Ovary (tissue), 3 donors: Measurements from ENCODE around the gene GMNN.

Source experiments
- CTCF ChIP-seq, 3 donors: fragments of 450-650 bp in 2 of 3; fragments of 200-600 bp in 1 of 3; IDR thresholded peaks; one replicate each; pipeline versions ENCODE4 v1.5.1 to v1.8.0; 2016 to 2022; ENCODE audit warnings: antibody characterized with exemption in 3 of 3, mild to moderate bottlenecking in 1 of 3
- EP300 ChIP-seq: sonication (generic); formaldehyde crosslinking; IDR thresholded peaks from one replicate; pipeline ENCODE4 v1.6.1; 2017; ENCODE audit warnings: antibody characterized with exemption
- POLR2A ChIP-seq: fragments of 450-650 bp; IDR thresholded peaks from one replicate; pipeline ENCODE4 v1.6.1; 2017; ENCODE audit warnings: antibody characterized with exemption, mild to moderate bottlenecking, moderate library complexity
- donor health status: DM: no; HTN: no; CAD: no.

GRCh38 chr6:24761851-24762250 lies 12.9 kb upstream of the GMNN start:
- TF ChIP-seq CTCF (IDR thresholded peaks at IDR 0.05) = no peak
- TF ChIP-seq EP300 = no peak
- no peak for TF ChIP-seq POLR2A
